Measurements from ENCODE around the gene KCNMB1. TPM values are rescaled to one million over a fixed set of nuclear protein-coding genes. Genes with fewer than 3 reads are reported as not detected.

Gene KCNMB1
- total RNA-seq (1 to 10 TPM in 3 of 4 donors, under 1 TPM in 1; 0.97 to 2.8 (median 1.9) TPM), polyA plus RNA-seq (1.3 TPM)
- long read RNA-seq, donor 1, full-length matches to known transcripts: 14 of 20 reads
- long read RNA-seq, donor 1, partial matches to known transcripts: 1 of 20 reads
- long read RNA-seq, donor 1, other reads (novel, unspliced or antisense): 5 of 20 reads
- long read RNA-seq, donor 2, full-length matches to known transcripts: 1 of 1 reads
- long read RNA-seq, donor 2, partial matches to known transcripts: 0 of 1 reads
- long read RNA-seq, donor 2, other reads (novel, unspliced or antisense): 0 of 1 reads
- long read RNA-seq, donor 3, full-length matches to known transcripts: 14 of 19 reads
- long read RNA-seq, donor 3, partial matches to known transcripts: 2 of 19 reads
- long read RNA-seq, donor 3, other reads (novel, unspliced or antisense): 3 of 19 reads
- long read RNA-seq, donor 4, full-length matches to known transcripts: 5 of 5 reads
- long read RNA-seq, donor 4, partial matches to known transcripts: 0 of 5 reads
- long read RNA-seq, donor 4, other reads (novel, unspliced or antisense): 0 of 5 reads

- intact Hi-C loops (cut with DNase I): no loop called here
- peak within 1 kb of the TSS; percentile 29 for H3K4me3 ChIP-seq (ENCODE audit: low read length)
- WGBS: 28% methylated on average over 15 of the region's 15 CpGs
- DNase-seq: no peak
- H3K27me3 ChIP-seq (ENCODE audit: control insufficient read depth, insufficient read depth): no peaks in the 10 kb centered on the region
- no peaks in the 10 kb centered on the region for H3K9me3 ChIP-seq (ENCODE audit: control insufficient read depth, low read length)
- peak; percentile 61 to 69 for ATAC-seq
- H3K27ac ChIP-seq (ENCODE audit: low read length): no peak within 1 kb of the TSS
- no peaks in the 10 kb centered on the region for H3K4me1 ChIP-seq (ENCODE audit: control insufficient read depth, insufficient read depth, low read length)
These were observed at the start of gene KCNMB1 for GRCh38 chr5:170388818-170389549. KCNMB1 (minus strand) TSS chr5:170389367; CDS start chr5:170385447, 3,920 bp downstream.

GRCh38 chr5:170438581-170438980 is 49.4 kb upstream of the KCNMB1 start:
- no peaks in the 10 kb centered on the region for H3K27me3 ChIP-seq (ENCODE audit: control insufficient read depth, insufficient read depth)
- no peak overlapping the region for H3K27ac ChIP-seq (ENCODE audit: low read length)
- H3K4me1 ChIP-seq (ENCODE audit: control insufficient read depth, insufficient read depth, low read length): no peaks in the 10 kb centered on the region
- 94% methylated on average over 8 of the region's 8 CpGs for WGBS
- ATAC-seq (no peak), DNase-seq (no peak)
- no peak overlapping the region for H3K4me3 ChIP-seq (ENCODE audit: low read length)
- H3K9me3 ChIP-seq (ENCODE audit: control insufficient read depth, low read length): no peaks in the 10 kb centered on the region
- intact Hi-C loops (cut with DNase I): loop anchor here in 1 of 4 donors (5.0 kb wide), 1 partner anchor 194 kb away; no protein-coding TSS in a partner anchor

GRCh38 chr5:170437621-170438375 is 48.6 kb upstream of the KCNMB1 start:
- Histone ChIP-seq H3K4me1 (ENCODE audit: control insufficient read depth, insufficient read depth, low read length) (no peaks in the 10 kb centered on the region), H3K4me3 (ENCODE audit: low read length) (no peak overlapping the region), H3K9me3 (ENCODE audit: control insufficient read depth, low read length) (no peaks in the 10 kb centered on the region), H3K27me3 (ENCODE audit: control insufficient read depth, insufficient read depth) (no peaks in the 10 kb centered on the region), H3K27ac (ENCODE audit: low read length) (no peak overlapping the region)
- 78% methylated on average over 12 of the region's 12 CpGs for WGBS
- DNase-seq (no peak), ATAC-seq (no peak)
- intact Hi-C loops (cut with DNase I): loop anchor here in 1 of 4 donors (5.0 kb wide), 1 partner anchor 195 kb away; no protein-coding TSS in a partner anchor

- 83% methylated on average over 10 of the region's 10 CpGs for WGBS
- intact Hi-C loops (cut with DNase I): loop anchor here in 1 of 4 donors (5.0 kb wide), 1 partner anchor 196 kb away; no protein-coding TSS in a partner anchor
- DNase-seq: peak in 1 of 3 donors; percentile 51
These were observed 47.2 kb upstream of the KCNMB1 start for GRCh38 chr5:170436335-170436734.

GRCh38 chr5:170434966-170435605 is 45.9 kb upstream of the KCNMB1 start:
- ATAC-seq: peak; percentile 73 to 83
- intact Hi-C loops (cut with DNase I): loop anchor here (2.0 to 5.0 kb wide), 3 partner anchors 190 to 198 kb away; no protein-coding TSS in a partner anchor
- Histone ChIP-seq H3K4me1 (ENCODE audit: control insufficient read depth, insufficient read depth, low read length) (no peaks in the 10 kb centered on the region), H3K27ac (ENCODE audit: low read length) (no peak overlapping the region), H3K27me3 (ENCODE audit: control insufficient read depth, insufficient read depth) (no peaks in the 10 kb centered on the region), H3K9me3 (ENCODE audit: control insufficient read depth, low read length) (no peaks in the 10 kb centered on the region), H3K4me3 (ENCODE audit: low read length) (no peak overlapping the region)
- peak; percentile 66 to 87 (median 84) for DNase-seq
- WGBS: 39% methylated on average over 16 of the region's 16 CpGs

More at GRCh38 chr5:170436335-170436734, 47.2 kb upstream of the KCNMB1 start:
- Histone ChIP-seq H3K9me3 (ENCODE audit: control insufficient read depth, low read length) (no peaks in the 10 kb centered on the region), H3K27me3 (ENCODE audit: control insufficient read depth, insufficient read depth) (no peaks in the 10 kb centered on the region), H3K4me1 (ENCODE audit: control insufficient read depth, insufficient read depth, low read length) (no peaks in the 10 kb centered on the region), H3K27ac (ENCODE audit: low read length) (no peak overlapping the region), H3K4me3 (ENCODE audit: low read length) (no peak overlapping the region)
- no peak for ATAC-seq

- intact Hi-C loops (cut with DNase I): no loop called here
- DNase-seq (no peak), ATAC-seq (no peak)
- no peak overlapping the region for H3K27ac ChIP-seq (ENCODE audit: low read length)
- H3K9me3 ChIP-seq (ENCODE audit: control insufficient read depth, low read length): no peaks in the 10 kb centered on the region
- H3K4me3 ChIP-seq (ENCODE audit: low read length): no peak overlapping the region
- H3K27me3 ChIP-seq (ENCODE audit: control insufficient read depth, insufficient read depth): no peaks in the 10 kb centered on the region
- no peaks in the 10 kb centered on the region for H3K4me1 ChIP-seq (ENCODE audit: control insufficient read depth, insufficient read depth, low read length)
- 97% methylated on average over 3 of the region's 3 CpGs for WGBS
These were observed 43.5 kb upstream of the KCNMB1 start for GRCh38 chr5:170432669-170433068.

GRCh38 chr5:170431571-170431970 is 42.4 kb upstream of the KCNMB1 start:
- Histone ChIP-seq H3K4me3 (ENCODE audit: low read length) (no peak overlapping the region), H3K27me3 (ENCODE audit: control insufficient read depth, insufficient read depth) (no peaks in the 10 kb centered on the region), H3K9me3 (ENCODE audit: control insufficient read depth, low read length) (no peaks in the 10 kb centered on the region), H3K27ac (ENCODE audit: low read length) (no peak overlapping the region), H3K4me1 (ENCODE audit: control insufficient read depth, insufficient read depth, low read length) (peaks cover under 1% of the 10 kb centered on the region)
- no peak for ATAC-seq
- no peak for DNase-seq
- intact Hi-C loops (cut with DNase I): no loop called here
- WGBS: 89% methylated on average over 4 of the region's 4 CpGs

GRCh38 chr5:170430866-170431437 is 41.8 kb upstream of the KCNMB1 start:
- 83% methylated on average over 10 of the region's 10 CpGs for WGBS
- H3K4me3 ChIP-seq (ENCODE audit: low read length): no peak overlapping the region
- no peak for ATAC-seq
- no peak overlapping the region for H3K27ac ChIP-seq (ENCODE audit: low read length)
- H3K4me1 ChIP-seq (ENCODE audit: control insufficient read depth, insufficient read depth, low read length): peaks cover 2% of the 10 kb centered on the region
- H3K27me3 ChIP-seq (ENCODE audit: control insufficient read depth, insufficient read depth): no peaks in the 10 kb centered on the region
- no peak for DNase-seq
- no peaks in the 10 kb centered on the region for H3K9me3 ChIP-seq (ENCODE audit: control insufficient read depth, low read length)
- intact Hi-C loops (cut with DNase I): no loop called here

GRCh38 chr5:170430256-170430655 is 41.1 kb upstream of the KCNMB1 start:
- H3K27ac ChIP-seq (ENCODE audit: low read length): no peak overlapping the region
- no peak for ATAC-seq
- WGBS: 77% methylated on average over 4 of the region's 4 CpGs
- H3K4me1 ChIP-seq (ENCODE audit: control insufficient read depth, insufficient read depth, low read length): peaks cover 2% of the 10 kb centered on the region
- no peaks in the 10 kb centered on the region for H3K9me3 ChIP-seq (ENCODE audit: control insufficient read depth, low read length)
- H3K4me3 ChIP-seq (ENCODE audit: low read length): no peak overlapping the region
- DNase-seq: no peak
- intact Hi-C loops (cut with DNase I): no loop called here
- H3K27me3 ChIP-seq (ENCODE audit: control insufficient read depth, insufficient read depth): no peaks in the 10 kb centered on the region

- Histone ChIP-seq H3K27ac (ENCODE audit: low read length) (no peak overlapping the region), H3K4me3 (ENCODE audit: low read length) (no peak overlapping the region), H3K27me3 (ENCODE audit: control insufficient read depth, insufficient read depth) (no peaks in the 10 kb centered on the region), H3K4me1 (ENCODE audit: control insufficient read depth, insufficient read depth, low read length) (peaks cover 2% of the 10 kb centered on the region), H3K9me3 (ENCODE audit: control insufficient read depth, low read length) (no peaks in the 10 kb centered on the region)
- WGBS: 53% methylated on average over 7 of the region's 7 CpGs
- intact Hi-C loops (cut with DNase I): loop anchor here in 2 of 4 donors (10.0 kb wide), 2 partner anchors 324 to 334 kb away; partner anchors contain the start of gene FOXI1 (in 1 of the 2)
- ATAC-seq (no peak), DNase-seq (no peak)
These were observed 39.8 kb upstream of the KCNMB1 start for GRCh38 chr5:170429014-170429413.
